Osteocyte (in vitro differentiated cells): Measurements from ENCODE around the gene DHRS4L2. TPM values are rescaled to one million over a fixed set of nuclear protein-coding genes. Genes with fewer than 3 reads are reported as not detected.
"Not testable (repeated sequence)": the region's sequence is repeated elsewhere in the genome, so short reads cannot be mapped to it uniquely, and the experiment has no call there.

Source experiments
- DNase-seq: peaks from one replicate; pipeline ENCODE4 v3.0.0; 2021; ENCODE audit warnings: mixed read lengths; ENCODE audit not compliant: unreplicated experiment; ENCODE audit errors: extremely low spot score
- H3K27ac Mint-ChIP-seq: one replicate; pipeline ENCODE4 v1.8.0; 2021; ENCODE audit warnings: mild to moderate bottlenecking, mixed read lengths; ENCODE audit not compliant: unreplicated experiment
- H3K27me3 Mint-ChIP-seq: one replicate; pipeline ENCODE4 v1.8.0; 2021; ENCODE audit warnings: mixed read lengths; ENCODE audit not compliant: unreplicated experiment
- H3K36me3 Mint-ChIP-seq: one replicate; pipeline ENCODE4 v1.8.0; 2021; ENCODE audit warnings: mixed read lengths; ENCODE audit not compliant: unreplicated experiment
- H3K4me1 Mint-ChIP-seq: one replicate; pipeline ENCODE4 v1.8.0; 2021; ENCODE audit warnings: mixed read lengths; ENCODE audit not compliant: unreplicated experiment
- H3K4me3 Mint-ChIP-seq: one replicate; pipeline ENCODE4 v1.8.0; 2021; ENCODE audit warnings: mild to moderate bottlenecking, moderate library complexity, mixed read lengths; ENCODE audit not compliant: unreplicated experiment
- H3K9me3 Mint-ChIP-seq: one replicate; pipeline ENCODE4 v1.8.0; 2021; ENCODE audit warnings: mixed read lengths; ENCODE audit not compliant: unreplicated experiment
- total RNA-seq: library from RNA; stranded (reverse); gene quantifications from 2 replicates; pipeline ENCODE4 v1.2.1, GENCODE V29; 2021
- TF ChIP-seq, protein P1 (sequence below): fragments of 200-600 bp; sonication (generic); IDR thresholded peaks from 2 replicates; pipeline ENCODE4 v1.5.0; 2021; ENCODE audit warnings: antibody characterized with exemption, mild to moderate bottlenecking, moderate library complexity

The DHRS4L2 gene
- total RNA-seq, 1 donor from 2014 or later: 17.1 TPM

DNA sequence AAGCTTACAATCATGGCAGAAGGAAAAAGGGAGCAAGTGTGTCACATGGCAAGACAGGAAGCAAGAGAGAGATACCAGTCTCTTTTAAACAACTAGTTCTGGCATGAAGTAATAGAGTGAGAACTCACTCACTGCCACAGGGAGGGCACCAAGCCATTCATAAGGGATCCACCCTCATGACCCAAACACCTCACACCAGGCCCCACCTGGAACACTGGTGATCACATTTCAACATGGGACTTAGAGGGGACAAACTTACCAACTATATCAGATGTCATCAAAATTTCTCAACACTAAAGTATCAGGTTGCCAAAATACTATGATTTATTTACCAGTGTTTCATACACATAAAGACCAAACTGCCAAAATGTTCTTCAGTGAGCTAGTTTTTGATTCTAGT lies 27.8 kb upstream of the DHRS4L2 start:
- H3K27ac Mint-ChIP-seq, H3K9me3 Mint-ChIP-seq, H3K36me3 Mint-ChIP-seq, H3K4me3 Mint-ChIP-seq, H3K27me3 Mint-ChIP-seq, DNase-seq, H3K4me1 Mint-ChIP-seq: not testable (repeated sequence)

DNA sequence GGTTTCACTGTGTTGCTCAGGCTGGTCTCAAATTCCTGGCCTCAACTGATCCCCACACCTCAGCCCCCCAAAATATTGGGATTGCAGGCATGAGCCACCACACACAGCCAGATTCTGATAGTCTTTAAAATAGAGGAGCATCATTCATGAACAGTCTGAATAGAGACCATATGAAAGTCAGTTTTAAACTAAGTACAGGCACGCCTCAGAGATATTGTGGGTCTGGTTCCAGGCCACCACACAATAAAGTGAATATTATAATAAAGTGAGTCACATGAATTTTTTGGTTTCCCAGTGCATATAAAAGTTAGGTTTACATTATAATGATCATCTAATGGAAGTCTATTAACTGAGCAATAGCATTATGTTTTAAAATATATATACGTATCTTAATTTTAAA lies 27.0 kb upstream of the DHRS4L2 start:
- DNase-seq, H3K27me3 Mint-ChIP-seq, H3K9me3 Mint-ChIP-seq, H3K4me3 Mint-ChIP-seq, H3K4me1 Mint-ChIP-seq, H3K36me3 Mint-ChIP-seq, H3K27ac Mint-ChIP-seq: not testable (repeated sequence)

DNA sequence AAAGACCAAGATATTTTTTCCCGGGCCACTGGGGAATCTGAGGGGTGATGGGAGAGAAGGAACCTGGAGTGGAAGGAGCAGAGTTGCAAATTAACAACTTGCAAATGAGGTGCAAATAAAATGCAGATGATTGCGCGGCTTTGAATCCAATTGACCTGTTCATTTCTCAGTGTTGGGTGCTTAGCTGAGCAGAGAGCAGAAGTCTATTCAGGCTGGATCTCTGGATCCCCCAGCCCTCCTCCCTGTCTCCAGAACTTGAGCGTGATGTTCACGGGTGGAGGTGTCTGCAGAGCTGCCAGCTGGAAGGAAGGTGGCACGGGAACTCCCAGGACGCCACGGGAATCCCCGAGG lies 19.6 kb upstream of the DHRS4L2 start:
- H3K4me3 Mint-ChIP-seq, H3K4me1 Mint-ChIP-seq, H3K9me3 Mint-ChIP-seq, H3K36me3 Mint-ChIP-seq, H3K27me3 Mint-ChIP-seq, H3K27ac Mint-ChIP-seq, DNase-seq: not testable (repeated sequence)

DNA sequence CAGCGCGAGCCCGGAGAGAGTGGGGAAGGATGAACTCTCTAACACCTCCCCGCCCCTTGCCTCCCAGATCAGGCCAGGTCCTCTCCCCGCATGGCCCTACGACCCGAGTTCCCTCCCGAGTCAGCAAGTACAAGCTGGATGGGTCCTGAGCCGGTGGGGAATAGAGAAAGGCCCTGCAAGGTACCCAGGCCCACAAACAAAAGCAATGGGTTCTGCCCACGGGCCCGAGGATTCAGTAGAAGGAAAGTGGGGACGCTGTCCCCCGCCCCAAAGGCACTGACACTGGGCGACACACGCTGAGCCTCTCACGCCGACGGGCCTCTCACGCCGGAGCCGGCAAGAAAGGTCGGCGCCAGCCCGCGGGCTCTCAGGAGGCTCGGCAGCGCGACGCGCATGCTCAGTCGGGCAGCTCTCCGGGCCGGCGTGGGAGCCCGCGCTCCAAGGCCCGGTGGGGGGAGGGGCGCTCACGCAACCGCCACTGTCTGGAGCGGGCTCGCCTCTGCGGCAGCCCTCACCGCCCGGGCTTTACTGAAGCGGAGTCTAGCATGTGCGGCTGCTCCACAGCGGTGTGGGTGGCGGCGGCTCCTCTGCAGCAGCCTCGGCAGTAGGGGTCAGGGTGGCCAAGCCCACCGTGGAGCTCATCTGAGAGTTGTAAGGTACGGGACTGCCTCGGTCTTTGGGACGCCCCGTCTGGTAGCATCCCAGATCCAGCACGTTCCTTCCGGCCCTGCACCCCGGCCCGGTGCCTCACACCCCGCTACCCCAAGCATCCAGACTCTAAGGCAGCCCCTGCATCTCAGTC lies 19.0 kb upstream of the DHRS4L2 start:
- H3K27ac Mint-ChIP-seq: not testable (repeated sequence)

DNA sequence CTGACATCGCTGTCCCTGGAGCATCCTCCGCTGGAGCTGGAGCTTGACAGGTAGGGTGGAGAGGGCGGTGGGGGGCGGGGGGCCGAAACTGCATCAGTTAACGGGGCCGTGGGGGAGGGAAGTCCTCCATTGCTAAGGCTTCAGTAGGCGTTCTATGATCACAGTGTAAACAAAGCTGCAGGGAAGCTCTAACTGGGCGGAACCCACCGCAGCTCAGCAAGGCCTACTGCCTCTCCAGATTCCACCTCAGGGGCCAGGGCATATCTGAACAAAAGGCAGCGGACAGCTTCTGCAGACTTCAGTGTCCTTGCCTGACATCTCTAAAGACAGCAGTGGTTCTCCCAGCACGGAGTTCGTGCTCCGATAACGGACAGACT lies 18.5 kb upstream of the DHRS4L2 start:
- H3K4me3 Mint-ChIP-seq, H3K4me1 Mint-ChIP-seq, H3K36me3 Mint-ChIP-seq, H3K27ac Mint-ChIP-seq, H3K9me3 Mint-ChIP-seq, H3K27me3 Mint-ChIP-seq, DNase-seq: not testable (repeated sequence)

More for the DNA sequence above, 19.0 kb upstream of the DHRS4L2 start:
- not testable (repeated sequence) for H3K27me3 Mint-ChIP-seq, H3K4me1 Mint-ChIP-seq, H3K36me3 Mint-ChIP-seq, DNase-seq, H3K9me3 Mint-ChIP-seq
- H3K4me3 Mint-ChIP-seq: peak overlapping the region; percentile 32

DNA sequence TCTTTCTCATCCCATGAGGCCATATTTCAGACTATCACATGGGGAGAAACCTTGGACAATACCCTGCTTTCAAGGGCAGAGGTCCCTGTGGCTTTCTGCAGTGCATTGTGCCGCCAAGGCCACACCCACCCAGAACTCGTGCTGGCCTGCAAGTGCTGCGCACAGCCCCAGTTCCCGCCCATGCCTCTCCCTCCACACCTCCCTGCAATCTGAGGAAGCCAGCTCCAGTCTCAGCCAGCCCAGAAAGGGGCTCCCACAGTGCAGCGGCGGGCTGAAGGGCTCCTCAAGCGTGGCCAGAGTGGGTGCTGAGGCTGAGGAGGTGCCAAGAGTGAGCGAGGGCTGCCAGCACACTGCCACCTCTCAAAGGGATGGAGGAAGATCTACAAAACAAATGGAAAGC lies 15.6 kb upstream of the DHRS4L2 start:
- H3K9me3 Mint-ChIP-seq, H3K27me3 Mint-ChIP-seq, H3K4me1 Mint-ChIP-seq, H3K4me3 Mint-ChIP-seq, H3K27ac Mint-ChIP-seq, DNase-seq, H3K36me3 Mint-ChIP-seq: not testable (repeated sequence)

DNA sequence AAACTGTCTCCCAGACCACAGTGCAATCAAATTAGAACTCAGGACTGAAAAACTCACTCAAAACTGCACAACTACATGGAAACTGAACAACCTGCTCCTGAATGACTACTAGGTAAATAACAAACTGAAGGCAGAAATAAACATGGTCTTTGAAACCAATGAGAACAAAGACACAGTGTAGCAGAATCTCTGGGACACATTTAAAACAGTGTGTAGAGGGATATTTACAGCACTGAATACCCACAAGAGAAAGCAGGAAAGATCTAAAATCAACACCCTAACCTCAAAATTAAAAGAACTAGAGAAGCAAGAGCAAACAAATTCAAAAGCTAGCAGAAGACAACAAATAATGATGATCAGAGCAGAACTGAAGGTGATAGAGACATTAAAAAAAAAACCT lies 14.7 kb upstream of the DHRS4L2 start:
- not testable (repeated sequence) for H3K27ac Mint-ChIP-seq, H3K36me3 Mint-ChIP-seq, DNase-seq, H3K4me3 Mint-ChIP-seq, H3K4me1 Mint-ChIP-seq, H3K27me3 Mint-ChIP-seq, H3K9me3 Mint-ChIP-seq

DNA sequence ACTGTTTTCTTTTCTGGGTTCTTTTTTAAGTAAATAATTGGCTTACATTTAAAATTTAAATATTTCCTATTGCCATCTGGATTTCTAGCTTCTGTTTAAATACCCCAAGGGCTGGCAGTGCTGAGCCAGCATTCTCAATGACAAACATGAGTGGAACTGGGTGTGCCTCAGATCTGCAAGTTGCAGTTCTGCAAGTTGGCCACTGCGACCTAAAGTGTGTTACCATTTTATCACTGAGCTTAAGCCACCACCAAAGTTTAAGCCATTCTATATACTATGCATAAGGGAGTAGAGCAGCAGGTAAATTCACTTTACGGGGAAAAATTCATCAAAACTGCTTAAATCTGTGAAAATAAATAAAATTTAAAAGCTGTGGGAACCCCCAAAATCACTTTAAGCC lies 11.5 kb upstream of the DHRS4L2 start:
- H3K27ac Mint-ChIP-seq, H3K4me3 Mint-ChIP-seq, H3K4me1 Mint-ChIP-seq, H3K9me3 Mint-ChIP-seq, H3K27me3 Mint-ChIP-seq, H3K36me3 Mint-ChIP-seq, DNase-seq: not testable (repeated sequence)
- TF ChIP-seq, protein P1, sequence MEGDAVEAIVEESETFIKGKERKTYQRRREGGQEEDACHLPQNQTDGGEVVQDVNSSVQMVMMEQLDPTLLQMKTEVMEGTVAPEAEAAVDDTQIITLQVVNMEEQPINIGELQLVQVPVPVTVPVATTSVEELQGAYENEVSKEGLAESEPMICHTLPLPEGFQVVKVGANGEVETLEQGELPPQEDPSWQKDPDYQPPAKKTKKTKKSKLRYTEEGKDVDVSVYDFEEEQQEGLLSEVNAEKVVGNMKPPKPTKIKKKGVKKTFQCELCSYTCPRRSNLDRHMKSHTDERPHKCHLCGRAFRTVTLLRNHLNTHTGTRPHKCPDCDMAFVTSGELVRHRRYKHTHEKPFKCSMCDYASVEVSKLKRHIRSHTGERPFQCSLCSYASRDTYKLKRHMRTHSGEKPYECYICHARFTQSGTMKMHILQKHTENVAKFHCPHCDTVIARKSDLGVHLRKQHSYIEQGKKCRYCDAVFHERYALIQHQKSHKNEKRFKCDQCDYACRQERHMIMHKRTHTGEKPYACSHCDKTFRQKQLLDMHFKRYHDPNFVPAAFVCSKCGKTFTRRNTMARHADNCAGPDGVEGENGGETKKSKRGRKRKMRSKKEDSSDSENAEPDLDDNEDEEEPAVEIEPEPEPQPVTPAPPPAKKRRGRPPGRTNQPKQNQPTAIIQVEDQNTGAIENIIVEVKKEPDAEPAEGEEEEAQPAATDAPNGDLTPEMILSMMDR: peak; percentile 19

DNA sequence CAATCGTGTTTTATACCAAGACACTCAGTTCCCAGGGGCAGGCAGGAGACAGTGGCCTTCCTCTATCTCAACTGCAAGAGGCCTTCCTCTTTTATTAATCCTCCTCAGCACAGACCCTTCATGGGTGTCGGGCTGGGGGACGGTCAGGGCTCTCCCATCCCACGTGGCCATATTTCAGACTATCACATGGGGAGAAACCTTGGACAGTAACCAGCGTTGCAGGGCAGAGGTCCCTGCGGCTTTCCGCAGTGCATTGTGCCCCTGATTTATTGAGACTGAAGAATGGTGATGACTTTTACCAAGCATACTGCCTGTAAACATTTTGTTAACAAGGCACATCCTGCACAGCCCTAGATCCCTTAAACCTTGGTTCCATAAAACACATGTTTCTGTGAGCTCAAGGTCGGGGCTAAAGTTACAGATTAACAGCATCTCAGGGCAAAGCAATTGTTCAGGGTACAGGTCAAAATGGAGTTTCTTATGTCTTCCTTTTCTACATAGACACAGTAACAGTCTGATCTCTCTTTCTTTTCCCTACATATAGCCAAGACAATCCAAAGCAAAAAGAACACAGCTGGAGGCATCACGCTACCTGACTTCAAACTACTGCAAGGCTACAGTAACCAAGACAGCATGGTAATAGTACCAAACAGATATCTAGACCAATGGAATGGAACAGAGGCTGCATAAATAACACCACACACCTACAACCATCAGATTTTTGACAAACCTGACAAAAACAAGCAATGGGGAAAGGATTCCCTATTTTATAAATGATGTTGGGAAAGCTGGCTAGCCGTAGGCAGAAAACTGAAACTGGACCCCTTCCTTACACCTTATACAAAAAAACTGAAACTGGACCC lies 6.5 kb upstream of the DHRS4L2 start:
- not testable (repeated sequence) for H3K36me3 Mint-ChIP-seq, H3K27me3 Mint-ChIP-seq, H3K27ac Mint-ChIP-seq, H3K9me3 Mint-ChIP-seq, H3K4me3 Mint-ChIP-seq, H3K4me1 Mint-ChIP-seq, DNase-seq
